Activated CD8-positive, alpha-beta memory T cell treated with anti-CD3 and anti-CD28 coated beads, Interleukin-2, amount 50 U/mL, for 24 hours (primary cell): ENCODE measurements around the gene JARID2.

Experiments used
- DNase-seq: peaks from one replicate; pipeline ENCODE4 v3.0.0-alpha.2; 2020; ENCODE audit errors: extremely low read depth

Gene JARID2

DNA sequence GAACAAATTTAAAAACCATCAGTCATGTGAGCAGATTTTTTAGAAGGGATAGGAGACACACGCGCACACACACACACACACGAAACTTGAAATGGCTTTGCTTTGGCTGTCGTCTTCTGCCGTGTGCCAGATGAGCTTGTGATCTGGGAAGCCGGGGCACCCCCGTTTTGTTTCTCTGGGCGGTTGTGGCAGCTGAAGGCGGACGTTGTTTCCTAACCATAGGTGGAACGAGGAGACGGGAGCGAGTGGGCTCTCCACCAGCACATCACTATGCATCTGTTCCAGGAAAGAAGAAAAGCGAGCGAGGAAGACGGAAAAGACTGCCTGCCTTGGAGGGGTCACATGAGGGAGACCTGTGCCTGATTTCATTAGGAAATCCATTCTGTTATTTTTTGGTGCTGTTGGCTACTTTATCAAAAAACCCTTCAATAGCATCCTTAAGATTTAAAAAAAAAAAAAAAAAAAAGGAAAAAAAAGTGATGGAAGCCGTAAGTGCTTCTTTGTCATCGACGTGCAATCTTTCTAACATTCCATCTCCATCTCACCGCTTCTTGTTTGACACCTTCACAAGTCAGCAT, 274.8 kb downstream of the JARID2 start:
- DNase-seq, result no peak

DNA sequence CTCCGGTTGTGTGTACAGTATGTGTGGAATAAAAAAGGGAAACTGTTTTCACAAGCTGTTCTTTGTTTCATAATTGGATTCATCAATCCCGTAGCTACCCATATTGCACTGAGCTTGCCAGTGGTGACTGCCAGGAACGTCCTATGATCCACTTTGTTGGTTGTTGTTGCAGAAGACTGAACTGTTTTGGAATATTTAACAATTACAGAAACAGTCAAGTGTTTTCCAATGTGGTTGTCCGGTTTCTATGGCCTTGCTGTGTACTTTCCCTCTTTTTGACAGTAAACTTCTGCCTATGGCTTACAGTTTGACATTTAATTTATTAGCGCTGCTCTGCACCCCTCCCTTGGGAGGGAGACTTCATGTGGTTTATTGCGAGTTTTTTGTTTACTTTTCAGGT, 275.7 kb downstream of the JARID2 start:
- DNase-seq, result no peak

DNA sequence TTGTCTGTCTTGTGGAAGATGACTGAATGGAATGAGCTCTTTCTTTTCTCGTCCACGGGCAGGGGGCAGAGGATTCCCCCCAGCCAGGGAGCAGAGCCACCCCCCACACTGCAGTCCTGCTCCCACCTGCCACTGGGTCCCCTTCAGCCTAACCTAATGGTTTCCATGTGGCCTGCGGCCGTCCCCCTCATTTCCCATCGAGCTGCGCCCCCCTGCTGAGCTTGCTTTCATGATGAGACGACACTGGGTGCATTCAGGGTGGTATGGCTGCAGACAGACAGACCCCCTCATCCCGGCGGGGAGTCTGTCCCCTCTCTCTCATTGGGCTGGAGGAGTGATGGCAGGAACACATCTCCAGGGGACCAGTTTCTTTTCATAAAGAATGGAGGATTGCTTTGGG, 276.2 kb downstream of the JARID2 start:
- no peak for DNase-seq

DNA sequence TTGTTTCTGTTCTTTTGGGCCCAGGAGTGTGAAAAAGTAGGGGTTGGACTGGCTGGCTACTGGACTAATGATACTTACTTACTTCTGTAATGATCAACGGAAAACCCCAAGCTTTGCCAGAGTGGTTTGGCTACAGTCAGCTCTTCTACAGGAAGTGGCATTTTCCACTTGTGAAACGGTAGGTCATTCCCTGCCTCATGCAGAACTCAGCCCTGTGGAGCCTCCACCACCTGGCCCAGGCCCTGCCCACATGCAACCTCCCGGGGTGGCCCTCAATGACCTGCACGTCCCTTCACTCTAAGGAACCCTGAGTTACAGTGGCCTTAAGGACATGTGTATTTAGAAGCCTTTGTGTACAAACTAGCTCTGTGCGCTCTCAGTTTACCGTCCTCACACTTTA, 276.6 kb downstream of the JARID2 start:
- DNase-seq, result no peak

DNA sequence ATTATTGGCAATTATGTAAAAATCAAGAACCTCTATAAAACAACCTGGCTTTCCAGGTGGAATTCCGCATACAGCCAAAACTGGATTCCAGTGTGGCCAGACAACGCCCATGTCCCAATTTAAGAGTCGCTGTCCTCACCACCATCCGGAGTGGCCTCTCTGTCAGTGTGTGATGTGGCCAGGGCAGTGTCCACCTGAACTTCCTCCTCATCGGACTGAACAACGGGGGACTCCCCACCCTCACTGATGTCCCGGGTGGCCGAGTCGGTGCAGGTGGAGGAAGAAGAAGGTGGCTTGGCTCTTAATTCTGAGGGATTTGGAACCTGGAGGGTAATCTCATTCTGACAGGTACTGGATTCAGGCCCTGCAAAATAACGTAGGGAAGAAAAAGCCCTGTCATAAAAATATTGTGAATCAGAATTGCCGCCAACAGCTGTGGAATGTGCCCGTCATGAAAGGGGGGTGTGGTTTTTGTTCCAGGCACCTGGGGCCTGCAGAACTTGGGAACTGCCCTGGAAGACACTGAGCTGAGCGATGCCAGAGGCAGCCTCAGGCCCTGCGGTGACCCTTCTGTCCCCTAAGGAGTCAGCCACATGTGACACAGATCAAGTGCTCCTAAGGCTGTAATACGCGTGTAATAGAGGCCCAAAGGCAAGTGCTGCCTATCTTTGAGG, 277.1 kb downstream of the JARID2 start:
- DNase-seq, result no peak

DNA sequence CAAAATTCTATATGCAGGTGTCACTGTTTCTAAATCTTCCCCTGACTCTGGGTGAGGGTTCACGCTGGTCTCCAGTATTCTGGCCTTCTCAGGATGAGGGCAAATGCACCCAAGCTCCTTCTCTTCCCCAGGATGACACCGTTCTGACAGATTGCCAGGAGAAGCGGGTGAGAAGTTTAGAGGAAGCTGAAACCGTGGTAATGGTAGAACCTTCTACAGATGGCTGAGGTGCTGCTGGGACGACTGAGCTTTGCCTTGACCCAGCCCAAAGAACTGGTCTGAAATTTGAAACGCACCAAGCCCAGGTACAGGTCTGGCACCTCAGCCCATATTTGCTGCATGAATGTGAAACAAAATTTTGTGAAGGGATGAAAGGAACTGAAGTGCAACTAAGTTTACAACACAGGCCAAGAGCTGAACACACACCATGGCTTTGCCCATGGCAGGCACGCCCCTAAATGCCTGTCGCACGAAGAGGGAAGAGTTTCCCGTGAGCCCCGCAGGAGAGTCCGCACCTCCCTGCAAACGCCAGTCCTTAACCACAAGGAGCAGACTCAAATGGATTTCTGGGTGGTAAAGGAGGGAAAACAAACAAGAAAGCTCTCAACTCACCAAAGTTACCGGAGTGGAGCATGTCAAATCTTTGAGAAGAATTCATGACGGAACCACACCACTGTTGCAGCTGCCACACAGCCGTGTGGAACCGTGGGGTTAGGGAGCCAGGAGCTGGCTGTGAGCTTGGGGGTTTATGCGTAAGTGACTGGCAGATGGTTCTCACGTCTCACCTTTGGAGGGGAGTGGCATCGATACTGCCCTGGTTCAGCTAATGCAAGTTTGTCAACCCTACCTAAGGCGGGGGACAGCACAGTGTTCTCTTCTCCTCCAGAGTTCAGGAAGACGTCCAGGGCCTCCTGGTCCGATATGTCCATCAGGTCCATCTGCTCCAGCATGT, 278.1 kb downstream of the JARID2 start:
- no peak for DNase-seq

DNA sequence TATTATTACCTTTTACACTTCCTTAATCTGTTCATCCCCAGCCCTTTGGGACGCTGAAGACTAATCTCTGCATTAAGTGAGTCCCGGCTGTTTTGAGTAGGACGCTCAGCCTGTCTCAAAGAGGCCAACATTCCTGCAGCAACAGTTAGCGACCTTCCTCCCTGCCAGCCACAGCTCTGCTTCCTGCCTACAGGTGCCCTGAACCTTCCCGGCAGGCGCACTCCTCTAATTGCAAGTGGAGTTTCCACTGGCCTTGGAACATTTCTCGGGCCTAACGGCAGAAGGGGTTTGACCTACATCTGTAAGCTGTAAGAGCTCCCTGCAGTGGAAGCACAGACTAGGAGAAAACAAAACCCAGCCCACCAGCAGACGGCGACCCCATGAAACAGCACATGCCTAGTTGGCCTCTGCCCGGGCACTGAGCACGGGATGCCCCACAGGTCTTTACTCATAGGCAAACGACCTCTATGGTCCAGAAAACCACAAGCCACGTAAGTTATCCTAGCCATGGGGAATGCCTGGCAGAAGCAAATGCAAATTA, 279.1 kb downstream of the JARID2 start:
- no peak for DNase-seq

DNA sequence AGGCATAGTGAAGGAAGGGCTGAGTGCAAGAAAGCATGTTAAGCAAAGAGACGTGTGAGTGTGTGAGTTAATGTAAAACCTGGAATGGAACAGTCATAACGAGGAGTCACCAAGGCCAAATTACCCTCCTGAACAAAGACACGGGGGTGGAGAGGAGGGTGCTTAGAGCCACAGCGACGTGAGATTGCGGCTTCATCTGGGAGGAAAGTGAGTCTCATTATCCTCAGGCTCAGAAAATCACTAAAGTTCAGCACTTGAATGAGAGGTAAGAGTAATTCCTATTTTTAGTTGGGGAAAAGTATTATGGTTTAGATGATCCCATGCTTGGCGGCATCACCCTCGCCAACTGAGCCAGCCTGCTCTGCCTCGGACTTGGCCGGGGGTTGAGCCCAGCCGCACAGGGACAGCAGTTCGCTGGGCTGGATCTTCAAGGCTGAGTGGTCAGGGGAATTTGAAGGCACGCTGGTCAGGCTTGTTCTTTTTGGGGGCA, 280.4 kb downstream of the JARID2 start:
- no peak for DNase-seq

DNA sequence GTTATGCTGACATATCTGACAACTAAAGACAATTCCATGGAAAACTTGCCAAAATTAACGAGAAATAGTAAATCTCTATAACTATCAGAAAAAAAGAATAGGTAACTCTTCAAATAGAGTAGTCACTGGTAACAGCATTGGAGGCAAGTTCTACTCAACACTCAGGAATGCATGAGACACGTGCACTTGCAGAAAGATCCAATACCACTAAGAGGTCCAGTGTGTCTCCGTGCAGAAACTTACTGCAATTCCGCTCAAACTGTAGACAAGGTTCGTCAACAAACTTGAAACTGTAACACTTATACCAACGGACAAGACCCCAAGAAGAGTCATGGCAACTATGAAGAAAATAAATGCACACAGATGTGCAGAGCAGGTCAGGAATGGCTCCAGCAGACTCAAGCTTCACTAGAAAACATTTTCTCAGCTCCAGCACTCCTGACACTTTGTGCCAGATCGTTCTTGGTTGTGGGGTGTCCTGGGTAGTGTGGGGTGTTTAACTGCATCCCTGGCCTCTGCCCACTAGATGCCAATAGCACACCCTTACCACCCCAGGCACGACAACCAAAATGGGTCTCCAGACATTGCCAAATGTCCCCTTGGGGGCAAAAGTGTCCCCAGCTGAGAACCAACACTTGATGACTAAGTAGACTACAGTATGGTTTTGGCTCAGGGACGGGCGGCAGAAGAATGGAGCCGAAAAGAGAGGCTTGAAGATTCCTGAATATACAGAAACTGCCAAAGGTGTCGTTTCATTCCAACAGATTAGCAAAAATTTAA, 282.2 kb downstream of the JARID2 start:
- no peak for DNase-seq

DNA sequence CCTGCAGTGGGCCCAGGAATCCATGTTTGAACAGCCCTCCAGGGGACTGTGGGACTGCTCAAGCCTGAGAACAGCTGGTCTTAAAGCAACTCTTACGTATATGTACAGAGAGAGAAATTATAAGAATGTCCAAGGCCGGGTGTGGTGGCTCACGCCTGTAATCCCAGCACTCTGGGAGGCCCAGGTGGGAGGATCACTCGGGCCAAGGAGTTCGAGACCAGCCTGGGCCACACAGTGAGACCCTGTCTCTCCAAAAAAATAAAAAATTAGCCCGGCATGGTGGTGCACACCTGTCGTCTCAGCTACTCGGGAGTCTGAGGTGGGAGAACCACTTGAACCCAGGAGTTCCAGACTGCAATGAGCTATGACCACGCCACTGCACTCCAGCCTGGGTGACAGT, 283.0 kb downstream of the JARID2 start:
- no peak for DNase-seq

DNA sequence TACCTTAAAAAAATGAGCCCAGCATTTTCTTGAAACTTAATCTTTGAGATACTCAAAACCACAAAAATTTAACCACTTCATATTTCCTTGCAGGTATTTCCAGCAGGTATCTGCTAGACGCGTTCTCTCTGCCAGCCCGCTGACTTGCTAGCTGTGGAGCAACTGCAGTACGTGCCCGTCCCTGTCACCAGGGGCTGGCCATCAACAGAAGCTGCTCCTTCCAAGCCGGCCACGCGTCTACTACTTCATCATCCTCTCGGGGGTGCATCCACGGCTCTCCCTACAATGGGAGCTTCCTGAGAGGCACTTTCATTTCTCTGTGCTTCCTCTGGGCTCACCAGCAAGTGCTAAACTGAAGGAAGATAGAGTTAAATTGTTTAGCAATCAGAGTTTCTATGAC, 284.5 kb downstream of the JARID2 start:
- DNase-seq, result no peak

DNA sequence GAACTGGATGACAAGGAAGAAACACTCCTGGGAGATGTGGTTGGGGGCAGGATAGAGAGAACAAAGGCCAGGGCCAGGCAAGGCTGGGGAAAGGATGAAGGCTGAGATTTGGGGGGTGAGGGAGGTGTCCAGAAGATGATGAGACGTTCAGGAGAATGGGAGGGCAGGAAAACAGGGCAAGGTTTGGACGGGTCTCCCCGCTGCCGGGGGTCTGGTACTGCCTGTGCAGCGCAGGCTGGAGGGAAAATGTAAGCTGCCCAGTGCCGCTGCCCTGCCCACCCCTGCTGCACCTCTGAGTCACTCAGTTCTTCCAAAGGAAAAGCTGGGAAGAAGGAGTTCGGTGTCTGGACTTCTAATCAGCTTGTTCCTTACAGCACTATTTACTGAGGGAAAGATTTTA, 286.1 kb downstream of the JARID2 start:
- no peak for DNase-seq

DNA sequence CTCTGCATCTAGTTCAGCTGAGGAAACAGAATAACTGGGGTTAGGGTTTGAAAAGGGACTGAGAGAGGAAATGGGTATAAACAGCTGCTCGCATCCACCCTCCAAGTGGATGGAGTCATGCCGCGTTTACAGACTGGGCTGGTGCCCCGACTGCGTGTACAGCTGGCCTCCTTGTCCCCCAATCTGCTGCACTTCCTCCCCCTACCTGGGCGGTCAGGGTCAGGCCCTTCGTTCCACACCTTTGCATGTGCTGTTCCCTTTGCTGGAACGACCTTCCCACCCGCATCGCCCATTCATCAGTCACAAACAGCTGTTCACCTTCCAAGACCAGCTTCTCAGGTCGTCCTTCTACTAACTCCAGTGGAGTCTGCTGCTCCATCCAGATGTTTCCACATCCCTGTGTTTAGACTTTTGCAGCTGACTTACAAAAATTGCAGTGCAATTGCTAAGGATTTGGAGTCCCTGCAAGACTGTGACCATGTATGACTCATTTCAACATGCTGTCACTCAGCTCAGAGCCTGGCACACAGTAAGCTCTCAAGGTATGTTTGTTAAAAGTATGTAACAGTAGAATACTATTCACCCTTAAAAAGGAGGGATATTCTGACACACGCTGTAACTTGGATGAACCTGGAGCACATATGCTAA, 287.6 kb downstream of the JARID2 start:
- DNase-seq, result no peak

DNA sequence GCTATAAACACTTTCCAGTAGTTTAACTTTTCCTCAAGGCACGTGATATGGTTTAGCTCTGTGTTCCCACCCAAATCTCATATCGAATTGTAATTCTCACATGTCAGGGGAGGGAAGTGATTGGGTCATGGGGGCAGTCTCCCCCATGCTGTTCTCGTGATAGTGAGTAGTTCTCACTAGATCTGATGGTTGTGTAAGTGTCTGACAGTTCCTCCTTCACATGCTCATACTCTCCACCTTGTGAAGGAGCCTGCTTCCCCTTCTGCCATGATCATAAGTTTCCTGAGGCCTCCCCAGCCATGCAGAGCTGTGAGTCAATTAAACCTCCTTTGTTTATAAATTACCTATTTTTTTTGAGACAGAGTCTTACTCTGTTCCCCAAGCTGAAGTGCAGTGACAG, 289.1 kb downstream of the JARID2 start:
- no peak for DNase-seq

DNA sequence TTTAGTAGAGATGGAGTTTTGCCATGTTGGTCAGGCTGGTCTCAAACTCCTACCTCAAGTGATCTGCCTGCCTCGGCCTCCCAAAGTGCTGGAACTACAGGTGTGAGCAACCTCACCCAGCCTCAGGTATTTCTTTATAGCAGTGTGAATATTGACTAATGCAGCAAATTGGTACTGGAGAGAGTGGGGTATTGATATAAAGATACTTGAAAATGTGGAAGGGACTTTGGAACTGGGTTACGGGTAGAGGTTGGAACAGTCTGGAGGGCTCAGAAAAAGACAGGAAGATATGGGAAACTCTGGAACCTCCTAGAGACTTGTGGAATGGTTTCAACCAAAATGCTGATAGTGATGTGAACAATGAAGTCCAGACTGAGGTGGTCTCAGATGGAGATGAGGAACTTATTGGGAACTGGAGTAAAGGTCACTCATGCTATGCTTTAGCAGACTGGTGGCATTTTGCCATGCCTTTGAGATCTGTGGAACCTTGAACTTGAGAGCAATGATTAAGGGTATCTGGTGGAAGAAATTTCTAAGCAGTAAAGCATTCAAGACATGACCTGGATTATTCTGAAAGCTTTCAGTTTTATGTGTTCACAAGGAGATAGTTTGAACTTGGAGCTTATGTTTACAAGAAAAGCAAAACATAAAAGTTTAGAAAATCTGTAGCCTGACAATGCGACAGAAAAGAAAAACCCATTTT, 289.8 kb downstream of the JARID2 start:
- no peak for DNase-seq

DNA sequence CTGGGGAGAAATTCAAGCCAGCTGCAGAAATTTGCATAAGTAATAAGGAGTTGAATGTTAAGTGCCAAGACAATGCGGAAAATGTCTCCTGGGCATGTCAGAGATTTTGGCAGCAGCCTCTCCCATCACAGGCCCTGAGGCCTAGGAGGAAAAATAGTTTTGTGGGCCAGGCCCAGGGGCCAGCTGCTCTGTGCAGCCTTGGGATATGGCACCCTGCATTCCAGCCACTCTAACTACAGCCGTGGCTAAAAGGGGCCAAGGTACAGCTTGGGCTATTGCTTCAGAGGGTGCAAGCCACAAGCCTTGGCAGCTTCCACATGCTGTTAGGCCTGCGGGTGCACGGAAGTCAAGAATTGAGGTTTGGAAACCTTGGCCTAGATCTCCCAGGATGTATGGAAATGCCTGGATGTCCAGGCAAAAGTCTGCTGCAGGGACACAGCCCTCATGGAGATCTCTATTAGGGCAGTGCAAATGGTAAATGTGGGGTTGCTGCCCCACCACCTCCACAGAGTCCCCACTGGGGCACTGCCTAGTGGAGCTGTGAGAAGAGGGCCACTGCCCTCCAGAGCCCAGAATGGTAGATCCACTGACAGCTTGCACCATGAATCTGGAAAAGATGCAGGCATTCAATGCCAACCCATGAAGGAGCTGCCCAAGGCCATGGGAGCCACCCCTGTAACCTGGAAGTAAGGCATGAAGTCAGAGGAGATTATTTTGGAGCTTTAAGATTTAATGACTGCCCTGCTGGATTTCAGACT, 290.5 kb downstream of the JARID2 start:
- DNase-seq, result no peak

DNA sequence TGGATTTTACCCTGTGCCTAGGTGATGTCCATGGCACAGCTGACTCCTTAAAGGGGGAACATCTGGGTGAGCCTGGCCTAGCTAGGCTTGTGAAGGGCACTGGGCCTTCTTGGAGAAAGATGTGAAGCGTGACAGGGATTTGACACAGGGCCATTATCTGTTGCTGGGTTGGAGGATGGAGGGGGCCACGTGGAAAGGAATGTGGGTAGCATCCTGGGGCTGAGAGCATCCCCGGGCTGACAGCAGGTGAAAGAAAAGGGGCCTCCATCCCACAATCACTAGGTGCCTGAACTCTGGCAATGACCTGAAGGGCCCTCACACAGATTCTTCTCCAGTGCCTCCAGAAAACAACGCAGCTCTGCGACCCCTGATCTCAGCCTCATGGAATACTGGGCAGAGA, 292.2 kb downstream of the JARID2 start:
- DNase-seq, result no peak

DNA sequence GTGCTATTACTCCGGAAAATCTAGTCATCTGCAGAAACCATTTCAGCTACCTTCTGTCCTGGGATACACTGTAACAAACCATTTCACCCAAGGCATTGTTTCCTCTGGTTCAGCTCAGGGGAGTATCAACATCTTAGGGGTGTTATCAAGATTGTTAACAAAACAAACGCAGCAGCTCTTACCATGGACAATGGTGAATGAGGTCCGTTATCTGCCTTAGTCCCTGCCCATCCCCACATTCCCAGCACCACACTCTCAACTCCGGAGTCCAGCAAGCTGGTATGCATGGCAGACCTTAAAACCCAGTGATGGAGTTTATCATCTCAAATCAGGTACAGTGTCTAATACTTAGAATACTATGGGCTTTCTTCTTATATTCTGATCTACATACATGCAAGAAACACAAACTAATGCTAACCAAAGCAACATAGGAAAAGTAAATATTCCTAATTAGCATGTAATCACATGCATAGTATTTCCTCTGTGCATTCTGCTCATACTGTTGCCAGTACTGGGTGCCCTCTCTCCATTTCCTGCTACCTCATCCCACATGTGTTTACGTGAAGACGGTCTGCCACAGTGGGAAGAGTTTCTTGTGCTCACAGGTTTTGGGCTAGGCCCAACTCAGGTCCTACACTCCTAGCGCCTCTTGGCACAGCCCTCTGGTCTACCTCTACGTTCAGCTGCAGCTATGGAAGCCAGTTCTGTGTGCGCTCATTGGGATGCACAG, 293.1 kb downstream of the JARID2 start:
- DNase-seq, result no peak

DNA sequence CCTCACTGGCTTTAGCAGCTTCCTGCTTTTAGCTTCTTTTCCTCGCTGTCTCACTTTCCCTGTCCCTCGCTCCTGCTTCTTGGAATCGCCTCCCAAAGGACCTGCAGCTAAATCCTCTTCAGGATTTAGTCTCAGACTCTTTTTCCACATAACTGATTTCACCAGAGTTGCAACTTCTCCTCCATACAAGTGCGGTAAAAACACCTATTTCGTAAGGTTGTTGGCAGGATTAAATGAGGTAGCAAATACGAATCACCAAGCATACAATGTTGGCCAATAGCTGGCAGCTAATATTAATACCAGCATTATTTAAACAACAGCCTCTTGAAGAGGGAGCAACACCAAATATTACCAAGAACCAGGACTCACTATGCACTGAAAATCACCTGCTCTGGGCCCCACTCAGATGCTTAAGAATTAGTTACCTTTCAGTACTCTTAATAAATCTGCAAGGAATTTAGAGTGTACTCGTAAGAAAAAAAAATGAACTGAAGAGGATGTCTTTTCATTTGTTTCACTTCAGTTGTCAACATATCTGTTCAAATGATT, 293.9 kb downstream of the JARID2 start:
- DNase-seq, result no peak
